ENCODE results near the gene CYP4A11. TPM values are rescaled to one million over a fixed set of nuclear protein-coding genes. Genes with fewer than 3 reads are reported as not detected.

CYP4A11 gene
- total and polyA plus RNA-seq, 2 experiments from 2014 or later: not detected

GRCh38 chr1:46937270-46937669, 4.0 kb downstream of the CYP4A11 start (continued):
- TF ChIP-seq JUNB (IDR thresholded peaks at IDR 0.05; ENCODE audit: unreplicated experiment): no peak
- no peak for TF ChIP-seq EZH2 (IDR thresholded peaks at IDR 0.05; ENCODE audit: low read depth, unreplicated experiment)
- no peak for TF ChIP-seq EZH2phosphoT487 (IDR thresholded peaks at IDR 0.05; ENCODE audit: unreplicated experiment)
- no peak for TF ChIP-seq CREB1 (CRISPR knock-in tag; IDR thresholded peaks at IDR 0.05; ENCODE audit: low read depth)
- no peak for TF ChIP-seq POLR2AphosphoS5 (IDR thresholded peaks at IDR 0.05; ENCODE audit: low read depth)
- no peak for TF ChIP-seq STAT1 (IDR thresholded peaks at IDR 0.05; ENCODE audit: unreplicated experiment)
- TF ChIP-seq ZNF331 (CRISPR knock-in tag; IDR thresholded peaks at IDR 0.05; ENCODE audit: low read depth): no peak
- no peak for TF ChIP-seq NANOG (IDR thresholded peaks at IDR 0.05; ENCODE audit: borderline replicate concordance)
- TF ChIP-seq, protein P1, sequence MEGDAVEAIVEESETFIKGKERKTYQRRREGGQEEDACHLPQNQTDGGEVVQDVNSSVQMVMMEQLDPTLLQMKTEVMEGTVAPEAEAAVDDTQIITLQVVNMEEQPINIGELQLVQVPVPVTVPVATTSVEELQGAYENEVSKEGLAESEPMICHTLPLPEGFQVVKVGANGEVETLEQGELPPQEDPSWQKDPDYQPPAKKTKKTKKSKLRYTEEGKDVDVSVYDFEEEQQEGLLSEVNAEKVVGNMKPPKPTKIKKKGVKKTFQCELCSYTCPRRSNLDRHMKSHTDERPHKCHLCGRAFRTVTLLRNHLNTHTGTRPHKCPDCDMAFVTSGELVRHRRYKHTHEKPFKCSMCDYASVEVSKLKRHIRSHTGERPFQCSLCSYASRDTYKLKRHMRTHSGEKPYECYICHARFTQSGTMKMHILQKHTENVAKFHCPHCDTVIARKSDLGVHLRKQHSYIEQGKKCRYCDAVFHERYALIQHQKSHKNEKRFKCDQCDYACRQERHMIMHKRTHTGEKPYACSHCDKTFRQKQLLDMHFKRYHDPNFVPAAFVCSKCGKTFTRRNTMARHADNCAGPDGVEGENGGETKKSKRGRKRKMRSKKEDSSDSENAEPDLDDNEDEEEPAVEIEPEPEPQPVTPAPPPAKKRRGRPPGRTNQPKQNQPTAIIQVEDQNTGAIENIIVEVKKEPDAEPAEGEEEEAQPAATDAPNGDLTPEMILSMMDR (conservative IDR thresholded peaks at IDR 0.05; ENCODE audit: low read depth in 2 of 2): no peak

DNA sequence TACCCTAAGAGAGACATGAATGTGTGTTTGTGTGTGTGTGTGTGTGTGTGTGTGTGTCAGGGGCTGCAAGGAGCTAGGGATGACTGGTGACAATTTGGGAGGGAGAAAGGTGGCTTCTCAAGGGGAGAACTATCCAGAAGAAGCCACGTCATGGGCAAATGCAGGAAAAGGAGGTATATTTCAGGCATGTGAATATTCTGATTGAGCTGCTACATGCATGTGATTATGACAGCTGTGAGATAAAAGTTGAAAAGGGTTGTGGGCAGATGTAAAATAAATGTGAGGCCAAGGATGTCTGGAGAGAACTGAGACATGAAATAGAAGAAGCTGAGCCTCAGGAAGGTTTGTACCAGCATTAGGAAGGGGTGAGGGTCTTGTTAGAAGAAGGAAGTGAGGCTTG, 4.5 kb downstream of the CYP4A11 start:
- Histone ChIP-seq H3K79me2 (replicated peaks; ENCODE audit: insufficient read depth) (no peaks in the 10 kb centered on the region), H4K20me1 (replicated peaks; ENCODE audit: insufficient read depth) (no peaks in the 10 kb centered on the region), H3K36me3 (ENCODE audit: insufficient read depth) (no peaks in the 10 kb centered on the region), H3K4me2 (no peak overlapping the region), H3F3A (replicated peaks; ENCODE audit: low read depth) (no peaks in the 10 kb centered on the region), H2AFZ (no peak overlapping the region), H3K27ac (ENCODE audit: low read depth) (no peak overlapping the region), H3K9me2 (ENCODE audit: insufficient read depth) (no peaks in the 10 kb centered on the region), H3K4me1 (ENCODE audit: insufficient read depth) (no peaks in the 10 kb centered on the region), H3K4me3 (no peak overlapping the region), H3K27me3 (ENCODE audit: insufficient read depth) (no peaks in the 10 kb centered on the region)
- Mint-ChIP-seq H3K27ac (no peak overlapping the region), H3K9me3 (no peaks in the 10 kb centered on the region), H3K27me3 (ENCODE audit: insufficient read depth, low read depth, poor library complexity) (peaks cover 2% of the 10 kb centered on the region), H3K4me3 (no peak overlapping the region), H3K36me3 (ENCODE audit: low read depth) (no peaks in the 10 kb centered on the region), H3K4me1 (no peaks in the 10 kb centered on the region)
- DNase-seq (ENCODE audit: low spot score): no peak
- ATAC-seq: no peak
- no peak for TF ChIP-seq EZH2 (IDR thresholded peaks at IDR 0.05; ENCODE audit: low read depth, unreplicated experiment)
- TF ChIP-seq, protein P2, sequence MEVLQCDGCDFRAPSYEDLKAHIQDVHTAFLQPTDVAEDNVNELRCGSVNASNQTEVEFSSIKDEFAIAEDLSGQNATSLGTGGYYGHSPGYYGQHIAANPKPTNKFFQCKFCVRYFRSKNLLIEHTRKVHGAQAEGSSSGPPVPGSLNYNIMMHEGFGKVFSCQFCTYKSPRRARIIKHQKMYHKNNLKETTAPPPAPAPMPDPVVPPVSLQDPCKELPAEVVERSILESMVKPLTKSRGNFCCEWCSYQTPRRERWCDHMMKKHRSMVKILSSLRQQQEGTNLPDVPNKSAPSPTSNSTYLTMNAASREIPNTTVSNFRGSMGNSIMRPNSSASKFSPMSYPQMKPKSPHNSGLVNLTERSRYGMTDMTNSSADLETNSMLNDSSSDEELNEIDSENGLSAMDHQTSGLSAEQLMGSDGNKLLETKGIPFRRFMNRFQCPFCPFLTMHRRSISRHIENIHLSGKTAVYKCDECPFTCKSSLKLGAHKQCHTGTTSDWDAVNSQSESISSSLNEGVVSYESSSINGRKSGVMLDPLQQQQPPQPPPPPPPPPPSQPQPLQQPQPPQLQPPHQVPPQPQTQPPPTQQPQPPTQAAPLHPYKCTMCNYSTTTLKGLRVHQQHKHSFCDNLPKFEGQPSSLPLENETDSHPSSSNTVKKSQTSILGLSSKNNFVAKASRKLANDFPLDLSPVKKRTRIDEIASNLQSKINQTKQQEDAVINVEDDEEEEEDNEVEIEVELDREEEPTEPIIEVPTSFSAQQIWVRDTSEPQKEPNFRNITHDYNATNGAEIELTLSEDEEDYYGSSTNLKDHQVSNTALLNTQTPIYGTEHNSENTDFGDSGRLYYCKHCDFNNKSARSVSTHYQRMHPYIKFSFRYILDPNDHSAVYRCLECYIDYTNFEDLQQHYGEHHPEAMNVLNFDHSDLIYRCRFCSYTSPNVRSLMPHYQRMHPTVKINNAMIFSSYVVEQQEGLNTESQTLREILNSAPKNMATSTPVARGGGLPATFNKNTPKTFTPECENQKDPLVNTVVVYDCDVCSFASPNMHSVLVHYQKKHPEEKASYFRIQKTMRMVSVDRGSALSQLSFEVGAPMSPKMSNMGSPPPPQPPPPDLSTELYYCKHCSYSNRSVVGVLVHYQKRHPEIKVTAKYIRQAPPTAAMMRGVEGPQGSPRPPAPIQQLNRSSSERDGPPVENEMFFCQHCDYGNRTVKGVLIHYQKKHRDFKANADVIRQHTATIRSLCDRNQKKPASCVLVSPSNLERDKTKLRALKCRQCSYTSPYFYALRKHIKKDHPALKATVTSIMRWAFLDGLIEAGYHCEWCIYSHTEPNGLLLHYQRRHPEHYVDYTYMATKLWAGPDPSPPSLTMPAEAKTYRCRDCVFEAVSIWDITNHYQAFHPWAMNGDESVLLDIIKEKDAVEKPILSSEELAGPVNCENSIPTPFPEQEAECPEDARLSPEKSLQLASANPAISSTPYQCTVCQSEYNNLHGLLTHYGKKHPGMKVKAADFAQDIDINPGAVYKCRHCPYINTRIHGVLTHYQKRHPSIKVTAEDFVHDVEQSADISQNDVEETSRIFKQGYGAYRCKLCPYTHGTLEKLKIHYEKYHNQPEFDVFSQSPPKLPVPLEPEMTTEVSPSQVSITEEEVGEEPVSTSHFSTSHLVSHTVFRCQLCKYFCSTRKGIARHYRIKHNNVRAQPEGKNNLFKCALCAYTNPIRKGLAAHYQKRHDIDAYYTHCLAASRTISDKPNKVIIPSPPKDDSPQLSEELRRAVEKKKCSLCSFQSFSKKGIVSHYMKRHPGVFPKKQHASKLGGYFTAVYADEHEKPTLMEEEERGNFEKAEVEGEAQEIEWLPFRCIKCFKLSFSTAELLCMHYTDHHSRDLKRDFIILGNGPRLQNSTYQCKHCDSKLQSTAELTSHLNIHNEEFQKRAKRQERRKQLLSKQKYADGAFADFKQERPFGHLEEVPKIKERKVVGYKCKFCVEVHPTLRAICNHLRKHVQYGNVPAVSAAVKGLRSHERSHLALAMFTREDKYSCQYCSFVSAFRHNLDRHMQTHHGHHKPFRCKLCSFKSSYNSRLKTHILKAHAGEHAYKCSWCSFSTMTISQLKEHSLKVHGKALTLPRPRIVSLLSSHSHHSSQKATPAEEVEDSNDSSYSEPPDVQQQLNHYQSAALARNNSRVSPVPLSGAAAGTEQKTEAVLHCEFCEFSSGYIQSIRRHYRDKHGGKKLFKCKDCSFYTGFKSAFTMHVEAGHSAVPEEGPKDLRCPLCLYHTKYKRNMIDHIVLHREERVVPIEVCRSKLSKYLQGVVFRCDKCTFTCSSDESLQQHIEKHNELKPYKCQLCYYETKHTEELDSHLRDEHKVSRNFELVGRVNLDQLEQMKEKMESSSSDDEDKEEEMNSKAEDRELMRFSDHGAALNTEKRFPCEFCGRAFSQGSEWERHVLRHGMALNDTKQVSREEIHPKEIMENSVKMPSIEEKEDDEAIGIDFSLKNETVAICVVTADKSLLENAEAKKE (CRISPR knock-in tag; IDR thresholded peaks at IDR 0.05): no peak
- TF ChIP-seq ZNF114 (CRISPR knock-in tag; IDR thresholded peaks at IDR 0.05): no peak
- TF ChIP-seq EZH2phosphoT487 (IDR thresholded peaks at IDR 0.05; ENCODE audit: unreplicated experiment): no peak
- no peak for TF ChIP-seq JUNB (IDR thresholded peaks at IDR 0.05; ENCODE audit: unreplicated experiment)
- TF ChIP-seq, protein P3, sequence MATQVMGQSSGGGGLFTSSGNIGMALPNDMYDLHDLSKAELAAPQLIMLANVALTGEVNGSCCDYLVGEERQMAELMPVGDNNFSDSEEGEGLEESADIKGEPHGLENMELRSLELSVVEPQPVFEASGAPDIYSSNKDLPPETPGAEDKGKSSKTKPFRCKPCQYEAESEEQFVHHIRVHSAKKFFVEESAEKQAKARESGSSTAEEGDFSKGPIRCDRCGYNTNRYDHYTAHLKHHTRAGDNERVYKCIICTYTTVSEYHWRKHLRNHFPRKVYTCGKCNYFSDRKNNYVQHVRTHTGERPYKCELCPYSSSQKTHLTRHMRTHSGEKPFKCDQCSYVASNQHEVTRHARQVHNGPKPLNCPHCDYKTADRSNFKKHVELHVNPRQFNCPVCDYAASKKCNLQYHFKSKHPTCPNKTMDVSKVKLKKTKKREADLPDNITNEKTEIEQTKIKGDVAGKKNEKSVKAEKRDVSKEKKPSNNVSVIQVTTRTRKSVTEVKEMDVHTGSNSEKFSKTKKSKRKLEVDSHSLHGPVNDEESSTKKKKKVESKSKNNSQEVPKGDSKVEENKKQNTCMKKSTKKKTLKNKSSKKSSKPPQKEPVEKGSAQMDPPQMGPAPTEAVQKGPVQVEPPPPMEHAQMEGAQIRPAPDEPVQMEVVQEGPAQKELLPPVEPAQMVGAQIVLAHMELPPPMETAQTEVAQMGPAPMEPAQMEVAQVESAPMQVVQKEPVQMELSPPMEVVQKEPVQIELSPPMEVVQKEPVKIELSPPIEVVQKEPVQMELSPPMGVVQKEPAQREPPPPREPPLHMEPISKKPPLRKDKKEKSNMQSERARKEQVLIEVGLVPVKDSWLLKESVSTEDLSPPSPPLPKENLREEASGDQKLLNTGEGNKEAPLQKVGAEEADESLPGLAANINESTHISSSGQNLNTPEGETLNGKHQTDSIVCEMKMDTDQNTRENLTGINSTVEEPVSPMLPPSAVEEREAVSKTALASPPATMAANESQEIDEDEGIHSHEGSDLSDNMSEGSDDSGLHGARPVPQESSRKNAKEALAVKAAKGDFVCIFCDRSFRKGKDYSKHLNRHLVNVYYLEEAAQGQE (IDR thresholded peaks at IDR 0.05; ENCODE audit: unreplicated experiment): no peak
- TF ChIP-seq ZNF331 (CRISPR knock-in tag; IDR thresholded peaks at IDR 0.05; ENCODE audit: low read depth): no peak
- TF ChIP-seq STAT1 (IDR thresholded peaks at IDR 0.05; ENCODE audit: unreplicated experiment): no peak

Measured in GM23338 (cell line).